ENCODE measurements around the gene SDR39U1. TPM values are rescaled to one million over a fixed set of nuclear protein-coding genes. Genes with fewer than 3 reads are reported as not detected.

SDR39U1 gene
- total and polyA plus RNA-seq, 10 of the 15 experiments (the other 5 are each of a cell fraction or from before 2014, with no cell fraction given), result 14.0 to 89.3 (median 42.2) TPM

GRCh38 chr14:24399447-24399822 lies 43.1 kb downstream of the SDR39U1 start:
- TF ChIP-seq ZSCAN29 (IDR thresholded peaks at IDR 0.05) (no peak), EED (IDR thresholded peaks at IDR 0.05; ENCODE audit: low read depth) (no peak), NFXL1 (IDR thresholded peaks at IDR 0.05; ENCODE audit: borderline replicate concordance) (no peak), E4F1 (IDR thresholded peaks at IDR 0.05; ENCODE audit: borderline replicate concordance, partially characterized antibody) (no peak), NRF1 (conservative IDR thresholded peaks at IDR 0.05; ENCODE audit: low read depth, low read length) (no peak), ELK1 (IDR thresholded peaks at IDR 0.05; ENCODE audit: low read depth, low read length) (no peak), SUPT20H (IDR thresholded peaks at IDR 0.05; ENCODE audit: borderline replicate concordance, control insufficient read depth, low read depth, low read length) (no peak), ETV6 (conservative IDR thresholded peaks at IDR 0.05 in 1 of 2, IDR thresholded peaks at IDR 0.05 in 1 of 2; ENCODE audit: borderline replicate concordance in 1 of 2, low read depth in 1 of 2) (no peak), SRF (IDR thresholded peaks at IDR 0.05; ENCODE audit: low read depth in 2 of 2, low read length in 2 of 2) (no peak)
- intact Hi-C loops (cut with micrococcal nuclease; ENCODE audit: unreplicated experiment), result no loop called here
- Histone ChIP-seq H3K27me3 (replicated peaks in 1 of 2; ENCODE audit: control insufficient read depth in 2 of 2, insufficient read depth in 2 of 2, low read length in 1 of 2) (peaks cover 4 to 8% of the 10 kb centered on the region in 2 experiments), H3K9me3 (replicated peaks; ENCODE audit: control insufficient read depth, insufficient read depth, low read length) (no peaks in the 10 kb centered on the region), H2AFZ (ENCODE audit: control insufficient read depth, low read depth, low read length) (no peak overlapping the region), H3K4me1 (ENCODE audit: control insufficient read depth, insufficient read depth, low read length) (no peaks in the 10 kb centered on the region), H4K20me1 (ENCODE audit: control insufficient read depth, insufficient read depth) (no peaks in the 10 kb centered on the region), H3K36me3 (ENCODE audit: control insufficient read depth in 2 of 2, insufficient read depth in 2 of 2, low read length in 1 of 2) (no peaks in the 10 kb centered on the region), H3K9ac (ENCODE audit: control insufficient read depth, insufficient read depth, low read length) (no peak overlapping the region), H3K27ac (ENCODE audit: control insufficient read depth, insufficient read depth) (no peak overlapping the region), H3K79me2 (ENCODE audit: control insufficient read depth, insufficient read depth, low read length) (no peaks in the 10 kb centered on the region), H3K4me3 (no peak overlapping the region), H3K4me2 (ENCODE audit: control insufficient read depth, insufficient read depth) (no peak overlapping the region)
- in situ Hi-C loops (cut with MboI), result no loop called here
- DNase-seq (ENCODE audit: low read depth, low spot score) (no peak), ATAC-seq (no peak; the same call in 2 of the 3 replicates), FAIRE-seq (no peak)
- WGBS (ENCODE audit: insufficient coverage, insufficient replicate concordance, low lambda C conversion rate, missing lambda C conversion rate), result 55% methylated on average over 5 of the region's 8 CpGs
- ChIA-PET CTCF (no interaction called here), SMC1A (ENCODE audit: uncharacterized antibody, unreplicated experiment) (no interaction called here), POLR2A (no interaction called here), RAD21 (ENCODE audit: unreplicated experiment) (no interaction called here)
- no TSS peak for BruUV-seq (replicated peaks)
